ENCODE data around the gene NME7.

NME7 gene

DNA sequence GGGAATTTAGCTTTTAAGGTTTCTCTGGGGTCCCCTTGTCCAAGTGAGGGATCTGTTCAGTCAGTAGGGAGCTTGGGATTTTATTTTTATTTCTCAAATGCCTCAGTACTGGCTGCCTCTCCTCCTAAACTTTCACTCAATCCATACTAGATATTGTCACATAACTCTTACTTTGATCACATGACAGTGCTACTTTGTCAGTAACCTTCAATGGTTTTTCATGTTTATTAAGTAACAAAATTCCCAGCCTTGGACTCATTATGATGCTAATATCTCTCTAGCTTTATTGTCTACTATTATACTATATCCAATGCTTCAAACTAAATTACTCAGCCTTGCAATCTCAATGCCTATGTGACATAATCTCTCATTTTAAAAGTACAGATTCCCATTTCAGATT lies 163.4 kb downstream of the NME7 start:
- DNase-seq (ENCODE audit: low read depth): no peak

DNA sequence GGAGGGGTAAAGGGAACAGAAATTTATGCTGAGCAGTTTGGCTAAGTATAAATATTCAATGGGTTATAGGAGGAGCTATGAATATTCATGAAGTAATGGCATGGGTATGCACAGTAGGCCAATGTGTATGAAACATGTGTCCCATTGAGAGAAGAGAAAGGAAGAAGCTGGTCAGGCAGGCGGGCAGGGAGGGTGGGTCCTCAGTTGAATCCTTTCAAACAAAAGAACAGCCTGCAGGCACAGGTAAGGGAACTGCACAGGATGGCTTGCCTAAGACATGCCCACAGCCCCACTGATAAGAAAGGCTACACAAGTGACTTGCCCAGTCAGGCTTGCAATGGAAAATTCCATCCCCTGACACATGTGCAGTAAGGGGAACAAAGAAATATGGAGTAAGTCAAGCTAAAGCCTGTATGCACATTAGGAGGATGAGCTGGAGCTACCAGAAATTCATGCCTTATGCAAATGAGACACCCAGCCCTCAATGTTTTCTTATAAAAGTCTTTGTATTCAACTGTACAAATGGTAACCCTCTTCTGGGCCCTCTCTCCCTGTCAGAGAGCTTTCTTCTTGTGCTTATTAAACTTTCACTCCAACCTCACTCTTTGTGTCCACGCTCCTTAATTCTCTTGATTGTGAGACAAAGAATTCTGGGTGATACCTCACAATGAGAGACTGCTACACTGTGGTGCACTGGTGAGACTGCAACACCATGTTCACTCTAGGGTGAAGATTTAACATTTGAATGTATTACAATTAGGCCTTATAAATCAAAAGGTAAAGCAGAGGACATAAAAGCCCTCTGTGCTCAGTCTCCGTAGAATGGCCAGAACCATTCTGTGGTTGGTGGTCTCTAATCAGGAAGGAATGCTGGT lies 164.6 kb downstream of the NME7 start:
- in situ Hi-C loops (cut with HindIII; ENCODE audit: low sequenced_read_pairs): no loop called here
- H3K4me3 ChIP-seq (ENCODE audit: low read depth, low read length): no peak overlapping the region
- DNase-seq (ENCODE audit: low read depth): no peak
- TF ChIP-seq, protein P1, sequence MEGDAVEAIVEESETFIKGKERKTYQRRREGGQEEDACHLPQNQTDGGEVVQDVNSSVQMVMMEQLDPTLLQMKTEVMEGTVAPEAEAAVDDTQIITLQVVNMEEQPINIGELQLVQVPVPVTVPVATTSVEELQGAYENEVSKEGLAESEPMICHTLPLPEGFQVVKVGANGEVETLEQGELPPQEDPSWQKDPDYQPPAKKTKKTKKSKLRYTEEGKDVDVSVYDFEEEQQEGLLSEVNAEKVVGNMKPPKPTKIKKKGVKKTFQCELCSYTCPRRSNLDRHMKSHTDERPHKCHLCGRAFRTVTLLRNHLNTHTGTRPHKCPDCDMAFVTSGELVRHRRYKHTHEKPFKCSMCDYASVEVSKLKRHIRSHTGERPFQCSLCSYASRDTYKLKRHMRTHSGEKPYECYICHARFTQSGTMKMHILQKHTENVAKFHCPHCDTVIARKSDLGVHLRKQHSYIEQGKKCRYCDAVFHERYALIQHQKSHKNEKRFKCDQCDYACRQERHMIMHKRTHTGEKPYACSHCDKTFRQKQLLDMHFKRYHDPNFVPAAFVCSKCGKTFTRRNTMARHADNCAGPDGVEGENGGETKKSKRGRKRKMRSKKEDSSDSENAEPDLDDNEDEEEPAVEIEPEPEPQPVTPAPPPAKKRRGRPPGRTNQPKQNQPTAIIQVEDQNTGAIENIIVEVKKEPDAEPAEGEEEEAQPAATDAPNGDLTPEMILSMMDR (IDR thresholded peaks at IDR 0.05; ENCODE audit: low read depth, low read length, missing control alignments): no peak

More for the DNA sequence above, 163.4 kb downstream of the NME7 start:
- in situ Hi-C loops (cut with HindIII; ENCODE audit: low sequenced_read_pairs): no loop called here
- TF ChIP-seq, protein P1 (IDR thresholded peaks at IDR 0.05; ENCODE audit: low read depth, low read length, missing control alignments): no peak
- H3K4me3 ChIP-seq (ENCODE audit: low read depth, low read length): no peak overlapping the region

DNA sequence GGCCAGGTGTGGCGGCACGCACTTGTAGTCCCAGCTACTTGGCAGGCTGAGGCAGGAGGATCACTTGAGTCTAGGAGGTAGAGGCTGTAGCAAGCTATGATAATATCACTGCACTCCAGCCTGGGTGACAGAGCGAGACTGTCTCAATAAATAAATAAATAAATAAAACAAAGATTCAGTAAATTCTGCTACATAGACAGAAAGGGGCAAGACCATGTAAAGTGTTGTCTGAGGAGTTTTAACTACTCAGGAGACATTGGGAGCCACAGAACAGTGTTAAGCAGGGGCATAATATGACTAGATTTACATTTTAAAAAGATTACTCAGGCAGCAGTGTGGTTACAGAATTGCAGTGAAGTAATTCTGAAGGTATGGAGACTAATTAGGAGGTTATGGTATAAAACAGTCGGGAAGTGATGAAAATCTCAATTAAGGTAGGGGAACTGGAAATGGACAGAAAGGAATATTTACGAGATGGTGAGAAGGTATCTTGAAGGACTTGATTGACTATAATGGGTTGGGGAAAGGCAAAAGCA lies 166.4 kb downstream of the NME7 start:
- peak; percentile 32 for DNase-seq (ENCODE audit: low read depth)
- in situ Hi-C loops (cut with HindIII; ENCODE audit: low sequenced_read_pairs): no loop called here
- TF ChIP-seq, protein P1 (IDR thresholded peaks at IDR 0.05; ENCODE audit: low read depth, low read length, missing control alignments): no peak
- H3K4me3 ChIP-seq (ENCODE audit: low read depth, low read length): no peak overlapping the region

DNA sequence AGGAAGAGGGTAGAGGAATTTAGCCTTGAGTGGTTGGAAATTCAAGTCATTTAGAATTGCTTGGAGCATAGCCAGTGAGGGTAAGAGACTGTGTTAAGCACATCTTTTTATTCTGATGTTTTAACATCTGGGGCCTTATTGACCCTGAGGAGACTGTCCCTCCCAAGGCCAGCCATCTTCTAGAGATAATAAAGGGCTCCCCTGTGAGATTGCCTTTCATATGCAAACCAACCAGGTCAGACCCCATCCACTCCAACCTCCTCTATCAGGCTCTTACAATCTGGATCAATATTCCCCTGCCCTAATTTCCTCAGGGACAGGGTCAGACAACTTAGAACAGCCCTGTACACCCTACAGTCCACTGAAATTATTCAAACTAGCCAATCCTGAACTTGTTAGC lies 167.3 kb downstream of the NME7 start:
- no peak for DNase-seq (ENCODE audit: low read depth)
- in situ Hi-C loops (cut with HindIII; ENCODE audit: low sequenced_read_pairs): no loop called here
- H3K4me3 ChIP-seq (ENCODE audit: low read depth, low read length): no peak overlapping the region
- TF ChIP-seq, protein P1 (IDR thresholded peaks at IDR 0.05; ENCODE audit: low read depth, low read length, missing control alignments): no peak

DNA sequence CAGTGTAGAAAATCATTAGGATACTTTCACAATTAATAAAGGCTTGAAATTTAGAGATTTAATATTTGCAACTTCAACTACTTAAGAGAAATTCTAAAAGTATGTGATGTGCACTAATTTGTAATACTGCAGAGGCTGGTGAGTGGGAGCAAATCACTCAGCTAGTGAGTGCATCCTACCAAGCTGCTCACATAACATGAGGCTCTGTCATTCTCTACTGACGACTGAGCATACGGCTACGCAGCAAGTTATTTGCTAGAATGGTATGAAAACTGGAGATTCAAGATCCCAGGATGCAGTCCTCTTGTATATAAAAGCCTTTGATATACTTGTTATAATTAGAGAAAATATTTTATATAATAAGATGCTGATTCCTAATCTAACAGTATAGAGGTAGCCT lies 171.0 kb downstream of the NME7 start:
- in situ Hi-C loops (cut with HindIII; ENCODE audit: low sequenced_read_pairs): no loop called here
- DNase-seq (ENCODE audit: low read depth): no peak

DNA sequence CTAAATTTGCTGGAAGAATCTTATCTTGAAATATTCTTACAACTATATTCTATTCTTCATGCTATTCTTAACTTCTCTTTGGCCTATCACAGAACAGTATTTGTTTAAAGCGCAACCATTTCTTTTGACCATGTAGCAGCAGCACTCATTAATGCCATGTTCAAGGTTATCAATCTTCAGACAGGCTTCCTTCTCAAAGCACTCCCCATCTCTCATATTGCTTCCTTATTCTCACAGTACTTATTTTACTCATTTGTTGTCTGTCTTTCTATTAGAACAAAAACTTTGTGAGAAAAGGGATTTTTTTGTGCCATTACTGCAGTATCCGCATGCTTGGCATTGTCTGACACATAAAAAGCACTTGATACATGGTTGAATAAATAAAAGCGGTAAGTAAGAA lies 171.4 kb downstream of the NME7 start:
- in situ Hi-C loops (cut with HindIII; ENCODE audit: low sequenced_read_pairs): no loop called here
- TF ChIP-seq, protein P1 (IDR thresholded peaks at IDR 0.05; ENCODE audit: low read depth, low read length, missing control alignments): no peak
- no peak overlapping the region for H3K4me3 ChIP-seq (ENCODE audit: low read depth, low read length)
- DNase-seq (ENCODE audit: low read depth): no peak

More for the DNA sequence above, 171.0 kb downstream of the NME7 start:
- TF ChIP-seq, protein P1 (IDR thresholded peaks at IDR 0.05; ENCODE audit: low read depth, low read length, missing control alignments): no peak
- H3K4me3 ChIP-seq (ENCODE audit: low read depth, low read length): no peak overlapping the region

All from astrocyte of the cerebellum (primary cell).